ENCODE results near the gene NCK2.
"Not testable (repeated sequence)": the region's sequence is repeated elsewhere in the genome, so short reads cannot be mapped to it uniquely, and the experiment has no call there.

The NCK2 gene

DNA sequence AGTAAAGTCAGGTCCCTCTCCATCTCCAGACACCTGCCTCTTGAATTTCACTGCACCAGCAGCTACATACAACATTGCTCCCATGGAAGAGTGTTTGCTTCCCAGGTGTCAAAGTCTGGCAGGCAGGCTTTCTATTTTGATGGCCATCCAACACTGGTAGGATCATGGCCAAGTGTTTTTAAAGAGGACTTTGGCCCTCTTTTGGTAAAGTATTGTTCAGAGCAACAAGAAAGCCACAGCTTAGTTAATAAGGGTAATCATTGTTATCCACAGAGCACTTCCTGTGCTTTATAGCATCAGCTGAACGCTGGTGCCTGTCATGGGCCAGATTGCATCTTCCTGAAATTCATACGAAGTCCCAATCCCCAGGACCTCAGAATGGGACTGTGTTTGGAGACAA lies 133.2 kb downstream of the NCK2 start:
- DNase-seq, result no peak

DNA sequence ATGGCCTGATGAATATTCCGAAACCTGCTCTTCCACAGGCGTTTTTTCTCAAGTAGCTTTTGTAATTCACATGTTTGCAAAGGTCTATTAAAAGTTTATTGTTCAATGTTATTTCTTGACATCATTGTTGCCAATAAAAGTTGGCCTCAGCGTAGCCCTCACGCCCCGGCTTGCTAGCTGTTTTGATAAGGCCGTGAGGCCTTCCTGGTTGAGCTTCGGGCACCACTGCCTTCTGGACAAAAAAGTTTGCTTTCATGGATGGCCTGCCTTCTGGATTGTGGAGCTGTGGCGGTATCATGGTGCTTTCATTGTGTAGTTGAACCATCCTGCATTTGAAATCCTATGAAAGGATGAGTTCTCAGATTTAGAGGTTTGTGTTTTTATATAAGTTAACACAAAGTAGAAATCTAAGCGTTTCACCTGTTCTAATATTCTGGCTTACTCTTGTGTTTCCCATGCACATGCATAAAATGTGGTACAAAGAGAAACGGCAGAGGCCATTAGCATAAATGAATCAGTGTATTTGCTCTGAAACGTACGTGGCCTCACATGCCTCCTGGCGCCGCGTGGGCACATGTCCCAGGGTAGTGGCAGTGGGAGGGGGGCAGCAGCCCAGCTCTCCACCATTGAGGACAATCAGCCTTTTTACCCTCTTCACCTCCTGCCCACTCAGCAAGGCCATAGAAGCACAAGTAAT lies 134.5 kb downstream of the NCK2 start:
- DNase-seq, result no peak

DNA sequence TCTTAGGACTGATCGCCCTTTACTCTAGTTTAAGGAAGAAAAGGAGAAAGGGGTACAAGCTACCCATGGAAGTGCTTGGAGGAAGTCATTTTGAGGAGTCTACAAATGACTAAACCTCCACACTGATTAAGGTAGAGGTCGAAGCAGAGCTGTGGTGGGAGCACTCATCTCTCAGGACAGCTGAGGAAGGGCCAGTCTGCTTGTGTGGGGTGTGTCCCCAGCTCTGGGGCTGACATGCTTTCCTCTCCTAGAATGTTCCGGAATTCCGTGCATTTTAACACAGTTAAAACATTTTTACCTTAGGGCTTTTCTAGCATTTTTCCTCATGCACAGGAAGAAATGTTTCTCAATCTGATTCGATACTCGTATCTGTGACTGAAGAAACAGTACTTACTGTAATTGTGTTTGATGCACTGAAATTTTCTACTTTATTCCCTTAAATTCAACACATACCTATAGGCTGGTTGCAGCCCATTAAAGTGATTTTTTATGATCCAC lies 135.1 kb downstream of the NCK2 start:
- no peak for DNase-seq

DNA sequence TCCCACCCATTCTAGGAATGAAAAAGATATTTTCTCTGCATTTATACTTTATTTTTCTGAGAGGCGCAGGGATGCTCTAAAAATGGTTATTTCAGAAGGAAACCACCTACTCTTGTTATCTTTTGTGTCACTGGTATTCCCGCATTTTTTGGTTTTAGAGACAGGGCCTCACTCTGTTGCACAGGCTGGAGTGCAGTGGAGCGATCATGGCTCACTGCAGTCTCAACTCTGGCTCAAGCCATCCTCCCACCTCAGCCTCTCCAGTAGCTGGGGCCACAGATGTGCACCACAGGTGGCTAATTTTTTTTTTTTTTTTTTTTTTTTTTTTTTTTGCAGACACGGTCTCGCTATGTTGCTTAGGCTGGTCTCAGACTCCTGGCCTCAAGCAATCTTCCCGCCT lies 135.9 kb downstream of the NCK2 start:
- DNase-seq, result no peak

DNA sequence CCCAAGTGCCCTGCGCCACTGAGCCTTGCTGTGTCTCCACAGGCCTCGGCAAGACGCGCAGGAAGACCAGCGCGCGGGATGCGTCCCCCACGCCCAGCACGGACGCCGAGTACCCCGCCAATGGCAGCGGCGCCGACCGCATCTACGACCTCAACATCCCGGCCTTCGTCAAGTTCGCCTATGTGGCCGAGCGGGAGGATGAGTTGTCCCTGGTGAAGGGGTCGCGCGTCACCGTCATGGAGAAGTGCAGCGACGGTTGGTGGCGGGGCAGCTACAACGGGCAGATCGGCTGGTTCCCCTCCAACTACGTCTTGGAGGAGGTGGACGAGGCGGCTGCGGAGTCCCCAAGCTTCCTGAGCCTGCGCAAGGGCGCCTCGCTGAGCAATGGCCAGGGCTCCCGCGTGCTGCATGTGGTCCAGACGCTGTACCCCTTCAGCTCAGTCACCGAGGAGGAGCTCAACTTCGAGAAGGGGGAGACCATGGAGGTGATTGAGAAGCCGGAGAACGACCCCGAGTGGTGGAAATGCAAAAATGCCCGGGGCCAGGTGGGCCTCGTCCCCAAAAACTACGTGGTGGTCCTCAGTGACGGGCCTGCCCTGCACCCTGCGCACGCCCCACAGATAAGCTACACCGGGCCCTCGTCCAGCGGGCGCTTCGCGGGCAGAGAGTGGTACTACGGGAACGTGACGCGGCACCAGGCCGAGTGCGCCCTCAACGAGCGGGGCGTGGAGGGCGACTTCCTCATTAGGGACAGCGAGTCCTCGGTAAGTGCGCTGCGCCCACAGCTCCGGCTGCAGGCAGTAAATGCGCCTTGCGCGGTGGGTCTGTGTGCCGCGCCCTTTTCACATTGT lies 136.8 kb downstream of the NCK2 start:
- DNase-seq, result no peak

DNA sequence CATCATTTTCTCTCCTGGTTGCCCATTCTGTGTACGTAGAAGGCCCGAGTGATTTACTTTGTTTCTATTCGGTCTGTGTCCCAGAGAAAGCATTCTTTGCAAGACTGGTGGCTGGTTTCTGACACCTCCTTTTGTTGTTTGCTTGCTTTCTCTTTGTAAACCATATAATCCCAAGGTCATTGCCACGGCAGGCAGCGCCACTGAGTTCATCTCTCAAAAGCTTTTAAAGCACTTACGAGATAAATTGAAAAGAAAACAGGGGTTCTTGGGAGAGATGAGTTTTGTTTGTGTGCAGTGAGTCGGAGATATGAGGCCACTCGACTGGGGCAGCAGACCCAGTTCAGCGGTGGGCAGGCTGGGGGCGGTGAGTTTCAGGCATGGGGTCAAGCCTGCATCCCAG lies 137.6 kb downstream of the NCK2 start:
- no peak for DNase-seq

DNA sequence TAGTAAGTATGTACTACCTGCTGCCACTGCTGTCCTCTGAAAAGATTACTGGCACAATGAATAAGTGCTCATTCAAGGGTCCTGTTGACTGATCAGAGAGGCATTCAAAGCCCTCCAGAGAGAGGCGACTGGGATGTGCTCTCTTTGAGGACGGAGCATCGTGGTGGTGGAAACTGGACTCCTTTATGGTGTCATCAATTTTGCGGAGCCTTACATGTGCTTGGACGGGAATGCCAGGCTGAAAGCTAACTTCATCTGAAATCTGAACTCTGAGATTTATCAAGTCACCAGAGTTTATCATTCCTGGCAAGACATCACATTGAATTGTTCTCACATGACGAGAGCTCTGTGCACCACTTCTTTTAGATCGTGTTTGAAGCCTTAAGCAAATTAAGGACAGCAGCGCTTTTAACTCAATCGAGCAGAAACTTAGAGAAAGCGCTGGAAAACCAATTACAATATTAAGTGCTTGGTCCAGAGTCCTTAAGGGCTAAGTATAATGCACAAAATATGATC lies 138.3 kb downstream of the NCK2 start:
- DNase-seq, result no peak

DNA sequence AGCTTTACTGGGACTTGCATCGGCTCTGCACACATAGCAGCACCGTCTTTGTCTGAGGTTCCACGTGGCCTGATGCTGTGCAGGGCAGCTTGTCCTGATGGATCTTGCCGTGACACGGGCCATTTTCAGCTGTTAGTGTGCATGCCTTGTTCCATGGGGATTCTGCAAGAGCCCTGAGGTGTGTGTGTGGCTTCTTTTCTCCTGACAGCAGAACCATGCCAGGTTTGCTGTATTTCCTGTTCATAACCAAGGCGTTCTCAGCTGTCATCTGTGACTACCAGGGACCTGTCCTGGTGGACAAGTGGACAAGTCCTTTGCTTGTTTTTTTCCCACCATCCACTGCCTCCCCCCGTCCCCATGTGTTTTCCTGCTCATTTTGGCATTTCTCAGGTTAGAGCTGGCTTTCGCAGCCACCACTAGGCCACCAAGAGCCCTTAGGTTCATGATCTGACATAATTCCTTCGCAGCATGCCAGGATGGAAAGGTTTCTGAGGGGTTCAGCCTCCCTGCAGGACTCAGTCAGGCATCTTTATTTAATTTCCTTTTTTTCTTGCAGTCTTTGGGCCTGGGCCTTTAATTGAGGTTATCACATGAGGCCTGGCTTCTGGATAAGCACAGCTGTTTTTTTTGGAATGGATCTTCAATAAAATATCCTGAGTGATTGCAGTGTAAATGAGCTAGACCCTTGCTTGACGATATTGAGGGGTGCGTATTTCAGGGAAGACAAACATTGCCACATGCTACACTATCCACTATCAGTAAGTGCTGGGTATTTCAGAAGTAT lies 139.4 kb downstream of the NCK2 start:
- DNase-seq, result no peak

DNA sequence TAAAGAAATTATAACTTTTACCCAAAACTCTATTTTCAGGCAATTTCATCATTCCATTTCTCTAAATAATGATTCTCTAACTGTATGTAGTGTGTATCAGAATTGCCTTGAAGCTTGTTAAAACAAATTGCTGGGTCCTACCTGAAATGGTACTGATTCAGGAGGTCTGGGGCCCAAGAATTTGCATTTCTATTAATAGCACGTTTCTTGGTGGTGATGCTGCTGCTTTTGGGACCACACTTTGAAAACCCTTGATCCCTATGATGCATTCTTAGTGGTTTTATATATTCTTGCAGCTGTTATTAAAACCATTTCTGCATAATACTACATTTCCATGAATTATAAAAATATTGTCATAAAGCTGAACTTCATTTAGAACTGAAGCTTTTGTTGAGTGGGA lies 140.7 kb downstream of the NCK2 start:
- no peak for DNase-seq

DNA sequence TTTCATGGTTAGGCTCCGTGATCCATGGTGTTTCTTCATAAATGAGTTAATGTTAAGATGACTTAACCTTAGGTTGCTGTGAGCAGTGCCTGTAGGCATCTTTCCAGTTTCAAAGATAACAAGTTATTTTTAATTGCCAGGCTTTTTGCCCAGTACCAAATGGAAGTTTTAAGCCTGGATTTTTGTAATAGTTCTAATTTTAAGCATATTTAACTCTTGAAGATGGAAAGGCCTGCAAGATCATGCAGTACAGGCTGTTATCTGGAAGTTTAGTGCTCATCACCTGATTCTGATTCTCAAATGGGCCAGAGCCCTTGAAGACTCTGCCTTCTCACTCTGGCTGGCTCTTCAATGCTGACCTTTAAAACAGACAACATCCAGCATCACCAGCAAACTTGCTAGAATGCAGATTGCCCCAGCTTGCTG lies 141.3 kb downstream of the NCK2 start:
- DNase-seq, result no peak

DNA sequence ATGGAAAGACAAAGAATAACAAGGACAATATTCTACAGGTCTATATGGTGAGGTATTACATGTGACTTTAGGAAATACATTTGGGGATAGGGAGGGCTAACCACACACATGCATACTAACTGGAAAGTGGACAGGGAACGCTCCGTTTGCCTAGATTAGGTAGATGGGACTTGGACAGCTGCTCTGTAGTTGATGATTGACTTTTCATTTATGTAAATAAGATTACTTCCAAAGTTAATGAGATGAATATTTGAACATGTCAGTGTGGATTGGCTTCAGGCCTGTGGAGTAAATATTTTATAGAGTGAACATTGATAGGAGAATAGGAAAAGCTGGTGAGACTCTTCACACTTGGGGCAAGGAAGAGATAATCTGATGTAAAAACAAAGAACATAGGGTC lies 142.0 kb downstream of the NCK2 start:
- no peak for DNase-seq

DNA sequence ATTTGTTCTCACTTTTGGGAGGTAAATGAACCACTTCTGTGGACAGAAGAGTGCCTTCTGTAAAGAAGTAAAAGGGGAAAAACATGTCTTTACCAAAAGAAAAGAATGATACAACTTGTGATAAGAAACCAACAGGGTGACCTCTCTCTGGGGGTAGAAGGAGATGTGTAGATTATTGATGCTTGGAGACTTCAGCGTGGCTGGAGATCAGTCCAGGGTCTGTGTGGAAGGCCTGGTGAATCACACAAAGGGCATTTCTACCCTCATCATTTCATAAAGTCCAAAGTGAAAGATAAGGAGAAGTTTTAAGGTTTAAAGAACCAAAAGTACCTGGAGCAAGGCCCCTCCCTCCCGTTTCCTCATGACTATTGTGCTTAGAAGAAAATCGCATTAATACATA lies 142.5 kb downstream of the NCK2 start:
- DNase-seq, result no peak

DNA sequence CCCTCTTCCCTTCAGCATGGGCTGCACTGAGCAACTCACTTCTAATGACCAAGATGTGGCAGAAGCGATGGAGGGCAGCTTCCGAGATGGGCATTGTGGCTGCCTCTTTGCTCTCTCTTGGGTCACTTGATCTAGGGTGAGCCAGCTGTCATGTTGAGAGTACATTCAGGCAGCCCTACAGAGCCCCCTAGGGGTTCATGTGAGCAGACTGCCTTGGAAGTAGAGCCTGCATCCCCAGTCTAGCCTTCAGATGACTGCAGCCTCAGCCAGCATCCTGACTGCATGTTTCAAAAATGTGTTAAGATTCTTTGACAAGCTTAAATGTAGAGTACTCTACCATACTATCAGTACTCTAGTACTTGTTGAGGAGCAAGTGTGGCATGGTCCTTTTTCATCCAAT lies 143.9 kb downstream of the NCK2 start:
- peak; percentile 54 for DNase-seq

DNA sequence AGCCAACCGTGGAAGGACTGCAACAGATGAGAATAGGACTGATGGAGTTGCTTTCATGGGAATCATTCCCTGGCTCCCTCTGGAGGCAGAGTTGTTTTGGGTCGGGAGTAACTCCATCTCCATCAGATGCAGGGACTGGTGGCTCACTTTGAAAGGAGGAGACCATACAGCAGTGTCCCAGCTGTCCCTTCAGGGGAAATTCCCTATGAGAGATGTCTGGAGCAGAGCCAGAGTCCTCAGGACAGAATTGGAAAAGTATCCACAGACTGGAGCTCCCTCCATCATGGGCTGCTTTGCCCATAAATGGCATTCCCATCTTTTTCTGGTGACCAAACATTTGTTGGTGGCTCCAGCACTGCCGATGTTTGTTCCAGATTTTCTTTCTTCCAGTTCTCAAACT lies 144.3 kb downstream of the NCK2 start:
- no peak for DNase-seq

DNA sequence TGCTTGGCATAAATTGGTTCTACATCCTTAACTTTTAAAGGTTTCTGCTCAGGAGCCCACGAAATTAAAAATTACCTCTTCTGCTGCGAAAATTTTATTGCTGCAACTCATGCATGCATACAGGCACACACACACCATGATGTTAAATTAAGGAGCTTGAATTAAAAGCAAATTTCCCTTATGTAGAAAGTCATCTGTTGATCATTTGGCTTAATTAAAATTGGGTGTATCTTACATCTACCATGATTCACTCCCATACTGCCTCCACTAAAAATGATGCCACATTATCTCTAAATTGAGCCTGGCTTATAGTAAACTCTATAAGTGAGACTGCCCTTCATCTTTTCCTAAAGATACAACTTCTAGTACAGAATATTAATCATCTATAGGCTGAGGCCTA lies 145.4 kb downstream of the NCK2 start:
- DNase-seq, result no peak

DNA sequence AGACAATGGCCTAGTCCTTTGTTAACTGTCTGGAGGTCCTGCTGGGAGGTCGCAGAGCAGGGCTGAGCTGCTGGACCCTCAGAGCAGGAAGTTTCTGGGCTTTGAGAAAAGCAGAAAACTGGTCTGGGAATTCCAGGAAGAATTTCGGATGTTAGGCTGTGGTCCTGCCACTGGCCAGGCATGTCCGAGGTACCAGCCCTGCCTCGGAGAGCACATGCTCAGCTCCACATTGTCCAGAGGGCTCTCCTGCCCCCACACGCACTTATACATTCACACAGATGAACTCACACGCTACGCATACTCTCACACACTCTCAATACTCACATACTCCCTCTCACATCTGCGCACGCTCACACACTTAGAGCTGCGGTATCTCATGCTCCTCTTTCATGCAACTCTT lies 146.1 kb downstream of the NCK2 start:
- no peak for DNase-seq

DNA sequence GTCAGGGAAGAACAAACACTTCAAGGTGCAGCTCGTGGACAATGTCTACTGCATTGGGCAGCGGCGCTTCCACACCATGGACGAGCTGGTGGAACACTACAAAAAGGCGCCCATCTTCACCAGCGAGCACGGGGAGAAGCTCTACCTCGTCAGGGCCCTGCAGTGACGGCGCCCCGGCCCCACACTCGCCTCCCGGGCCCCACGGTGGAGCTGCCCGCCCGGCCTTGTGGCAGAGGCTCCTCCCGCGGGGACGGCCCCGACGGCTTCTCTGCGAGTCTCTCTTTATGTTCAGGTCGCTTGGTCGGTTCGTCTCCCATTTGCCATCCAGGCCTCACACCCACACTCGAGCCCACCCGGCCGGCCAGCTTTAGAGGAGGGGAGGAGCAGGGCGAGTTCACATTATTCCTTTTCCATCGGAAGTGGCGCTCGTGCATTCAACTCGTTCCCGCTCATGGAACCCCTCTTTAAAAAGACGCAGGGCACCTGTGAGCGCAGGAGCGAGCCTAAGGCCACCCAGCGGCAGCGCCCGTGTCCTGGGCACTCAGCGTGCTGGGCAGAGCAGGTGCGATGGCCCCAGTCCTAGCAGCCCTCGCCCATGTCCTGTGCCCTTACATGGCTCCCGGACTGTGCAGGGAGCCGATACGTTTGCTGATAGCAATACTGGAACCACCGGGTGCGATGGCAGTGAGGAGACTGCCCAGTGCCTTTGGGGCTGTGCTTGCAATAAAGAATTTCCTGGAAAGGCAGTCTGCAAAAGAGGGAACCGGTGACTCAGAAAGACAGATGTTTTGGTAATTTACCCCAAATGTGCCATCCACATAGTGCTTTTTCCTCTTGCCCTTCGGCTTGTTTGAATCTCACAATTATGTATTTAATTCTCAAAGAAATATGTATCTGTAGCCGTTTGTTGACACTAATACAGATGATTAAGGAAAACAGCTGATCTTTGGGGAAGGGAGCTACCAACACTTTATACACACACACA lies 148.6 kb downstream of the NCK2 start:
- no peak for DNase-seq

DNA sequence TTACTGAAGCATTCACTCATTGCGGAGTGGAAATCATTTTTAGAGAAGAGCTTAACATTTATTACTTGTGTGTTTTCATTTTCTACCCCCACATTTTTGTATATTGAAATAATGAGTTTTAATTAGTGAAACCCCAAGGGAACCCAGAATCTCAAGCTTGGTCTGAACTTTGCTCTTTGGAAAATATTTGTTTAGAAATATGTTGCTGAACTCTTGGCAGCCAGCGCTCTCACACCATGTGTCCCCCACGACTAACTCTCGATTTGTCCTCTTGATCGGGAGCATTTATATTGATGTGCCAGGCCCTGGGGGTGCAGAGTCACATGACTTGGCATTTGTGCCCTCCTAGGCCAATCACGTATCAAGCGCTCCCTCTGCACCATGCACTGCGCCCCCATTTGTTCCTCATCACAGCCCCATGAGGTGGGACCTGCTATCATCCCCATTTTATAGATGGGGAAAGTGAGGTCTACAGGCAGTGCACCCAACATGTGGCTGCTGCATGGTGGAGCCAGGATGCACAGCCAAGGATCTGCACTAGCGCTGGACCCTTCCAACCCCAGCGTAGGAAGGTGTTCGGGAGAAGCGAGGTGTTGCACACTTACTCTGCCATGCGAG lies 149.7 kb downstream of the NCK2 start:
- DNase-seq, result no peak

DNA sequence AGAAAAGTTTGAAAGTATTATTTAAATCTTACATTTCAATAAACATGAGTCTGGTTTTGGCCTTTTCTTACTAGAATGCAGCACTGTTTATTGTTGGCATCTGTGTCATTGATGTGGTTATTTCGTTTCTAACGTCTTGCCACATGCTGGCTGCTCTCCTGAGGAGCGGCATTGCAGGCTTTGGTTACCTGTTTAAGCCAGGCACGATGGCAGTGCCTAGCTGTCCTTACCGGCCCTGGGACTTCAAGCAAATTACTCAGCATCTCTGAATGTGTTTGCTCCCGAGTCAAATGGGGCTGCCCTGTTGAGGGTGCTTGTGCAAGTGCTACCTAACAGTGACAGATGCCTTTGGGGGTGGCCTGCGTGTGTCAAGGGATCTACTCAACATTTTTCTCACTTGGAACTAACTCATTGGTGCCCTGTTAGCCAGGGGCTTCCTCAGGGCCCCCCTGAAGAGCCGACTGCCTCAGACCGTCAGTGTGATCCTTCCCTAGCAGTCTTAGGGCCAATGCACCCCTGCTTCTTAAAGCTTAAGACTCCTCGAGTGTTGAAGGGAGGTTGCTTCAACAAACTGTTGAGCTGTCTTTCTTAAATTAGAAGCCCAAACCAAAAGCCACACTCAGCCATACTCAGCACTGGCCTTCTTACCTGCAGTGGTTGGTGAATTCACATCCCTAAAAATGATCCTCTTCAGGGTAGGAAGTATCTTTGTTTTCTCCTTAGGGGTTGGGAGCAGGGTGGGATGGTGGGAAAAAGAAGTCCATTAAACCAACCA lies 151.5 kb downstream of the NCK2 start:
- no peak for DNase-seq

DNA sequence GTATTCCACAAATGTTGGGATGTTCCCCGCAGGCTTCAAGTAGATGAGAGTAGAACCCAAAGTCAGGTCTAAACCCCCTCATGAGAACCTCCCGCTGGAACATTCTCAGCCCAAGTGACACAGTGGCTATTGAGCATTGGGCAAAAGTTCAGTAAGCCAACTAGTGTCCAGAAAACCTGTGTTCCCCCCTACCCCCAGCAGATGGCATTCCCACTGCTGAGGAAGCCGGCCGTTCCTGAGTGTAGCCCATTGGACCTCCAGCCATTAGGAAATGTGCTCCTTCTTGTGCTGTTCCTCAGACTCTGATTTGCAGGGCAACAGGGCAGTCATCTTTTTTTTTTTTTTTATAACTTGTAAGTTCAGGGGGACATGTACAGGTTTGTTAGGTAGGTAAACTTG lies 152.1 kb downstream of the NCK2 start:
- DNase-seq, result no peak

DNA sequence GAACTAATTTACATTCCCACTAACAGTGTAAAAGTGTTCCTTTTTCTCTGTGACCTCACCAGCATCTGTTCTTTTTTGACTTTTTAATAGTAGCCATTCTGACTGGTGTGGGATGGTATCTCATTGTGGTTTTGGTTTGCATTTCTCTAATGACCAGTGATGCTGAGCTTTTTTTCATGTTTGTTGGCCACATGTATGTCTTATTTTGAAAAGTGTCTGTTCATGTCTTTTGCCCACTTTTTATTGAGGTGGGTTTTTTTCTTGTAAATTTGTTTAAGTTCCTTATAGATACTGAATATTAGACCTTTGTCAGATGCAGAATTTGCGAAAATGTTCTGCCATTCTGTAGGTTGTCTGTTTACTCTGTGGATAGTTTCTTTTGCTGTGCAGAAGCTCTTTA lies 153.0 kb downstream of the NCK2 start:
- not testable (repeated sequence) for DNase-seq
